Trophoblast cell (in vitro differentiated cells and primary cell): Measurements from ENCODE around the gene PDILT.

Source experiments
- DNase-seq, 2 donors: peaks; one replicate each; pipeline ENCODE4 v3.0.0-alpha.2; 2016
- H2AFZ ChIP-seq: 2 replicates; pipeline ENCODE4 v1.6.1; 2013; ENCODE audit warnings: low read length, moderate library complexity, mild to moderate bottlenecking; ENCODE audit not compliant: insufficient read depth, poor library complexity
- H2AK5ac ChIP-seq: 2 replicates; pipeline ENCODE4 v1.6.1; 2013; ENCODE audit warnings: mild to moderate bottlenecking, low read length
- H2BK120ac ChIP-seq: 2 replicates; pipeline ENCODE4 v1.6.1; 2013; ENCODE audit warnings: low read length, mild to moderate bottlenecking, moderate library complexity; ENCODE audit not compliant: insufficient read depth, poor library complexity
- H2BK12ac ChIP-seq: 2 replicates; pipeline ENCODE4 v1.6.1; 2013; ENCODE audit warnings: mild to moderate bottlenecking, low read length, moderate library complexity
- H2BK5ac ChIP-seq: 2 replicates; pipeline ENCODE4 v1.6.1; 2013; ENCODE audit warnings: low read length, low read depth, moderate library complexity, mild to moderate bottlenecking; ENCODE audit not compliant: poor library complexity
- H3K14ac ChIP-seq: 2 replicates; pipeline ENCODE4 v1.6.1; 2013; ENCODE audit warnings: mild to moderate bottlenecking, low read length
- H3K18ac ChIP-seq: 2 replicates; pipeline ENCODE4 v1.6.1; 2013; ENCODE audit warnings: mild to moderate bottlenecking, low read length
- H3K23ac ChIP-seq: 2 replicates; pipeline ENCODE4 v1.6.1; 2013; ENCODE audit warnings: low read length
- H3K27ac ChIP-seq: 2 replicates; pipeline ENCODE4 v1.5.1; 2013; ENCODE audit warnings: low read depth, mild to moderate bottlenecking, inconsistent platforms, low read length, moderate library complexity
- H3K27me3 ChIP-seq: 2 replicates; pipeline ENCODE4 v1.6.1; 2013; ENCODE audit warnings: inconsistent platforms, mild to moderate bottlenecking, low read length, moderate library complexity; ENCODE audit not compliant: insufficient read depth
- H3K36me3 ChIP-seq, 2 experiments: 1 replicate in 1 of 2; 2 replicates in 1 of 2; pipeline ENCODE4 v1.6.1; 2013; ENCODE audit warnings: low read length in 2 of 2, mild to moderate bottlenecking in 2 of 2, moderate library complexity in 1 of 2; ENCODE audit not compliant: insufficient read depth in 2 of 2, control insufficient read depth in 1 of 2
- H3K4ac ChIP-seq: 2 replicates; pipeline ENCODE4 v1.6.1; 2013; ENCODE audit warnings: low read depth, mild to moderate bottlenecking, low read length, moderate library complexity
- H3K4me1 ChIP-seq, 2 experiments: 1 replicate in 1 of 2; 2 replicates in 1 of 2; pipeline ENCODE4 v1.6.1; 2013; ENCODE audit warnings: low read length in 2 of 2, mild to moderate bottlenecking in 2 of 2, moderate library complexity in 1 of 2; ENCODE audit not compliant: insufficient read depth in 2 of 2, control insufficient read depth in 1 of 2
- H3K4me2 ChIP-seq: 2 replicates; pipeline ENCODE4 v1.6.1; 2013; ENCODE audit warnings: inconsistent platforms, mild to moderate bottlenecking, low read length, moderate library complexity
- H3K4me3 ChIP-seq: 2 replicates; pipeline ENCODE4 v1.5.1; 2013; ENCODE audit warnings: mild to moderate bottlenecking, low read depth, low read length, inconsistent platforms
- H3K79me1 ChIP-seq: one replicate; pipeline ENCODE4 v1.6.1; 2013; ENCODE audit warnings: low read length
- H3K79me2 ChIP-seq: 2 replicates; pipeline ENCODE4 v1.6.1; 2013; ENCODE audit warnings: low read length, mild to moderate bottlenecking; ENCODE audit not compliant: control insufficient read depth, insufficient read depth, poor library complexity
- H3K9ac ChIP-seq: 2 replicates; pipeline ENCODE4 v1.6.1; 2013; ENCODE audit warnings: mild to moderate bottlenecking, low read length
- H3K9me3 ChIP-seq: 2 replicates; pipeline ENCODE4 v1.6.1; 2013; ENCODE audit warnings: low read depth, mild to moderate bottlenecking, control low read depth, inconsistent platforms, low read length; ENCODE audit not compliant: insufficient read depth
- H4K12ac ChIP-seq: 2 replicates; pipeline ENCODE4 v1.6.1; 2013; ENCODE audit warnings: low read depth, mild to moderate bottlenecking, low read length, moderate library complexity
- H4K8ac ChIP-seq: 2 replicates; pipeline ENCODE4 v1.6.1; 2013; ENCODE audit warnings: low read depth, mild to moderate bottlenecking, low read length, moderate library complexity
- H4K91ac ChIP-seq: one replicate; pipeline ENCODE4 v1.6.1; 2013; ENCODE audit warnings: low read depth, mild to moderate bottlenecking, low read length, moderate library complexity
- whole genome bisulfite sequencing: extraction: QIAGEN DNeasy Blood & Tissue Kit; methylation state at CpG from one replicate; pipeline ENCODE4 v1.1.7; 2013; ENCODE audit warnings: missing lambda C conversion rate; ENCODE audit not compliant: insufficient read length, insufficient coverage; ENCODE audit errors: extremely low coverage; 5-methylcytosine and 5-hydroxymethylcytosine counted together

Gene PDILT

DNA sequence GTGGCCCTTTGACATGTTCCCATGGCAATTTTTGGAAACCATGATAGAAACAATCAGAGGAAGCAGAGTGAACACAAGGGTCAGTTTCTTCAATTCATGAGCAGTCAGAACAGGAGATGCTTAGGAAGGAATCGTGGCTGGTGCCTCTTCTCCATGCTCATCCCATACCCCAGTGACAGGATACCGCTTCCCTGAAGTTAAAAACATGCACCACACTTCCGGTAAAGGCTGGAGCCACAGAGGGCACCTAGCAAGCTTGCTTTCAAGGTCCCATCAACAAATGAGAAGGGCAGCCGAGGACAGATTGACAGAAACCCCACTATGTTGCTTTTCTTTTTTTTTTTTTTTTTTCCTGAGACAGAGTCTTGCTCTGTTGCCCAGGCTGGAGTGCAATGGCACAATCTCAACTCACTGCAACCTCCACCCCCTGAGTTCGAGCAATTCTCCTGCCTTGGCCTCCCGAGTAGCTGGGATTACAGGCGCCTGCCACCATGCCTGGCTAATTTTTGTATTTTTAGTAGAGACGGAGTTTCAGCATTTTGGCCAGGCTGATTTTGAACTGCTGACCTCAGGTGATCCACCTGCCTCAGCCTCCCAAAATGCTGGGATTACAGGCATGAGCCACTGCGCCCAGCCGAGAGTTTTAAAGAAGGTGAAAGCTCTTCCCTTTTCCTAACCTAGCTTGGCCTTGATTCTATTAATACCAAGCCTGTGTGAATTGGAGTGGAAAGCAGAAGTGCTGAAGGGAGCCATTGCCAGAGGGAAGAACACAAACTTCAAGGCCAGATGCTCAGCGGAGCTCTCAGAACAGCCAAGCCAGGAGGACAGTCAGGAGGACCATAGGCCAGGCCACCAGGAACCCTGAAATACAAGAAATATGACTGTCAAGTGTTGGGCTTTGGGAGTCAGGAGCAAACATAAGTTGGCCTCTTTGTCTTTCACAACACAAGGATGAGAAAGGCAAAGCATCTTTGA lies 93.8 kb downstream of the PDILT start:
- Histone ChIP-seq H3K18ac (no peak overlapping the region), H3K79me1 (no peaks in the 10 kb centered on the region), H3K27me3 (no peaks in the 10 kb centered on the region), H3K4me1 (no peaks in the 10 kb centered on the region), H2AFZ (no peak overlapping the region), H2BK120ac (no peak overlapping the region), H4K91ac (no peak overlapping the region), H3K14ac (no peak overlapping the region), H3K4me2 (no peak overlapping the region), H3K4ac (no peak overlapping the region), H2BK12ac (no peak overlapping the region), H3K4me3 (no peak overlapping the region), H3K9ac (no peak overlapping the region), H3K9me3 (peaks cover 2% of the 10 kb centered on the region), H2AK5ac (no peak overlapping the region), H3K23ac (no peak overlapping the region), H3K36me3 (no peaks in the 10 kb centered on the region), H3K27ac (no peak overlapping the region), H4K12ac (no peak overlapping the region), H3K79me2 (no peaks in the 10 kb centered on the region), H4K8ac (no peak overlapping the region), H2BK5ac (no peak overlapping the region)
- WGBS = no CpG with 5 or more reads among the region's 11 CpGs
- no peak for DNase-seq

DNA sequence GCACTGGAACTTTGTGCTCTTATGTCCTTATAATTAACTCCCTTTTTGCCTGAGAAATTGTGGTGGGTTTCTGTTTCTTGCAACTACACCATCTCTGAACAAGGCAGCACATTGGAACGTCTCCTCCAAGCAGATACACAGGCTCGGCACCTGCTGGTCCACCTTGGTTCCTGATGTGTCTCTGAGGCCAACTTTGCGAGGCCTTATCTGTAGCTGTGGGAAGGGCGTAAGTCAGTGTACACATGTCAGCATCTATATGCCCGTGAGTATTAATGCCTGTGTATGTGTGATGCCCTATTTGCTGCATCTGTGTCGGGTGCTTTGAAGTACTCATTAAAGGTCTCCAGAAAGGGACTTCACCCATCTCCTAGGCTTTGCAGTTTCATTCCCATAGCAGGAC lies 94.8 kb downstream of the PDILT start:
- H4K8ac ChIP-seq = no peak overlapping the region
- no peak overlapping the region for H3K4me3 ChIP-seq
- H2BK12ac ChIP-seq = no peak overlapping the region
- no CpG with 5 or more reads among the region's 6 CpGs for WGBS
- no peak overlapping the region for H3K14ac ChIP-seq
- no peak overlapping the region for H2AK5ac ChIP-seq
- H2AFZ ChIP-seq = no peak overlapping the region
- no peak overlapping the region for H3K9ac ChIP-seq
- no peak overlapping the region for H3K4me2 ChIP-seq
- H3K4me1 ChIP-seq = no peaks in the 10 kb centered on the region
- no peaks in the 10 kb centered on the region for H3K79me2 ChIP-seq
- H3K23ac ChIP-seq = no peak overlapping the region
- no peak overlapping the region for H3K27ac ChIP-seq
- H3K18ac ChIP-seq = no peak overlapping the region
- no peaks in the 10 kb centered on the region for H3K27me3 ChIP-seq
- no peak overlapping the region for H2BK5ac ChIP-seq
- DNase-seq = no peak
- no peak overlapping the region for H4K91ac ChIP-seq
- no peak overlapping the region for H4K12ac ChIP-seq
- no peak overlapping the region for H3K4ac ChIP-seq
- no peaks in the 10 kb centered on the region for H3K36me3 ChIP-seq
- H3K9me3 ChIP-seq = peaks cover 2% of the 10 kb centered on the region
- no peak overlapping the region for H2BK120ac ChIP-seq
- H3K79me1 ChIP-seq = no peaks in the 10 kb centered on the region
